NCI-H82 (cell line): ENCODE measurements around the gene C10orf90.

Source experiments
- DNase-seq: peaks from one replicate; lab custom pipeline; 2025; lab: John Stamatoyannopoulos, UW

The C10orf90 gene

DNA sequence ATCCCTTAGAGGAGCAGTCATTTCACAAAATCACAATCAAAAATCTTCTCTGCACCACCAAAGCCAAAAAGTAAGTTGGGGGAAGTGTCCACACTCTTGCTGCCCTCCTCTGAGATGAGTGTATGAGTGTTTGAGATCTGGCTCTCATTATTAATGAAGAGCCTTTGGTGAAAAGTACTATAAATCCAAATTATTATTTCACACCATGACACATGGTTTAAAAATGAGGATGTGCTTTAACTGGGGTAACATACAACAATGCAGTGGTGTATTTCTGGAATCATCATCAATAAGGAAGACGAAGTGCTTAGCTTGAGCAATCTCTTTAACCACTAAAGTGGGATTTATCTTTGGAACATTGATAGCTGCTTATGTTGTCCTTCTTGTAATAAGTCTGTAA is 168.1 kb downstream of the C10orf90 start:
- DNase-seq, result no peak

- DNase-seq, result no peak
These were observed 168.7 kb downstream of the C10orf90 start for GRCh38 chr10:126501828-126502227.

- DNase-seq, result no peak
These were observed 169.6 kb downstream of the C10orf90 start for GRCh38 chr10:126500866-126501265.

GRCh38 chr10:126500185-126500584 is 170.3 kb downstream of the C10orf90 start:
- no peak for DNase-seq

DNA sequence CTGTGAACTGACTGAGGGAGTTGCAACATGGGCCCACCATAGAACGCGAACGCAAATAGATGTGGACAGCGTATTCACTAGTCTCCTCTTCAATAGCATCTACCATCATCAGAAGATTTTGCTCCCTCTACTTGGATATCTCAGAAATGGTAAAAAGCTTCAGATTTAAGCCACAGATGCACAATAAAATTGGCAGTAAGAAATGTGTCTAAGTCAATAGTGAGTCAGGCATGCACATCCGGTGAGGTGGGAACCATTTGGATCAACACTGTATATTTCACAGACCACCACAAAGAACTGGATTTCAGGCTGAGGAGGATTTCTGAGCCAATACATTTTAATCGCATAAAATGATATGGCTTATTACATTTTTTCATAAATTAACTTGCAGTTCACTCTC is 170.7 kb downstream of the C10orf90 start:
- DNase-seq, result no peak

DNA sequence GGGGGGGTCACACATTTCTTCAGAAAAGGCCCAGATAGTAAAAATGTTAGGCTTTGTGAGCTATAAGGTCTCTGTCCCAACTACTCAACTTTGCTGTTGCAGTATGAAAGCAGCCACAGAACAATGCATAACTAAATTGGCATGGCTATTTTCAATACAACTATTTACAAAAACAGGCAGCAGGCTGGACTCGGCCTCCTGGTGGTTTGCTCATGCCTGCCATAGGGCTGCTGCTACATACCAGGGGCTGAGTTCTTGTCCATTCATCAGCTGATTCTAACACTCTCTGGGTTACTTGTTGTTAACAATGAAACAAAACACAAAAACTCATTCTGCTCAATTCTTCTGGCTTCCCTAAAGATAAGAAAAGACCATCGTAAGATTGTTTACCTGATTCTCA is 172.8 kb downstream of the C10orf90 start:
- DNase-seq, result no peak

GRCh38 chr10:126496771-126497545 is 173.5 kb downstream of the C10orf90 start:
- DNase-seq, result no peak

GRCh38 chr10:126491476-126491875 is 179.0 kb downstream of the C10orf90 start:
- no peak for DNase-seq

DNA sequence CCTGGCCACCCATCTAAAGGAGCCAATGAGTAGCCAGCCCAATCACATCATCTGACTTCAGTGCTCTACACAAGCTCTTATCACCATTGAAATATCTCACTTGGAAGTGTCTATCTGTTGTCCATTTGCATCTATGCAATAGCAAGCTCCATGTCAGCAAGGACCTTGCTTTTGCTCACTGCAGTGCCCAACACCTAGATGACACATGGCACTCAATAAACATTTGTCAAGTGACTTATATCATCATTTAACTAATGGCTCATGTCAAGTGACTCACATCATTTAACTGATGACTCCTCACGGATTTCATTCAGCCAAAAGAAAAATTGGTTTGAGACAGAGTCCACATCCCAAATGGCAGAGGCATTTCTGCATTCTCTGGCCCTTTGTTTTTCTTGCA is 189.3 kb downstream of the C10orf90 start:
- no peak for DNase-seq

DNA sequence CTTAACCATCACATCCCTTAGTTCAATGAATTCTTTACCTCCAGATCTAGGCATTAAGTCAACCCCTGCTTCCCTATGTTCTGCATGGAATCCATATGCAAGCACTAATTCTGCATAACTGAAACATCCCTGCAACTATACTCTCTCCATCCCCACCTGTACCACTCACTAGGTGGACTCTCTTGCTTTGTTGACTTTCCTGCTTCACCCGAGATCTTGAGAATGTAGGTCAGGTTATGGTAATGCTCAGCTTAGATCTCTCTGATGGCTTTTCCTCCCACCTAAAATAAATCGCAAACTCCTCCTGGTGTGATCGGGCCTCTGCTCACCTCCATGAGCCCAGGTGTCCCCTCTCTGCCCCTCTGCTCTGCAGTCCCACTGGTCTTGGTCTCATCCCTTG is 189.8 kb downstream of the C10orf90 start:
- no peak for DNase-seq

- DNase-seq, result no peak
These were observed 191.1 kb downstream of the C10orf90 start for GRCh38 chr10:126479280-126479895.

- DNase-seq, result no peak
These were observed 191.9 kb downstream of the C10orf90 start for GRCh38 chr10:126478546-126478945.

DNA sequence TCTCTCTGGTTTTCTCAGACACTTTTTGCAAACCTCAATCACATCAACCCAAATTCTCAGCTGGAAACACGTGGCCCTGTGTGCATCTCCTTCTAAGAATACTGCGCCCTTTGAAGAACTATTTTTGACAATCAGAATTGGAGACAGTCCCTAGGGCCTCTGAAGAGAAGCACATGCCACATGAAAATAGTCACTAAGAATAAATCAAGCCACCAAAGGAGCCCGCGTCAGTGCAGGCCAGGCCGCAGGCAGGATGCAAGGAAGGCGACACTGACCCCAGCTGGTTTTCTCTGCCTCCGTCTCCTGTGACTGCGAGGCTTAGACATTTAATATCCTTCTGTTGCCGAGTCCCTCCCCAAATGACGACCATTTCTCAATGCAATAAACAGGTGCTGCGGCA is 194.2 kb downstream of the C10orf90 start:
- DNase-seq, result peak; percentile 49

- no peak for DNase-seq
These were observed 195.3 kb downstream of the C10orf90 start for GRCh38 chr10:126475074-126475691.

DNA sequence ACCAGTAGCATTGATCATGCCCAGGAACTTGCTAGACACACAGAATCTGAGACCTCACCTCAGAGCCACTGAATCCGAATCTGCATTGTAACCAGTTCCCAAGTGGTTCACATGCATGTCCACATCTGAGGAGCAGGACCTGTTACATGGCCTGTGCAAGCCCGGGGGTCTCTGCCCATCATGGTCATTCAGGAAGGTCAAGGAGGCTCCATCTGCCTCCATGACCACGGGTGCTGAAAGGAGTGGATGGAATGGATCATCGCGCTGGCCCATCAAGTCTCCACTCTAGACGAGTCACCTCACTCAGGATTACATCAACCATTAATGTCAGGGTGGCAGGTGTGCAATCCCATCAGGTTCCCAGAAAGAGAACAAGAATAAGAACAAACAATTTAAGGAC is 196.5 kb downstream of the C10orf90 start:
- DNase-seq, result no peak

DNA sequence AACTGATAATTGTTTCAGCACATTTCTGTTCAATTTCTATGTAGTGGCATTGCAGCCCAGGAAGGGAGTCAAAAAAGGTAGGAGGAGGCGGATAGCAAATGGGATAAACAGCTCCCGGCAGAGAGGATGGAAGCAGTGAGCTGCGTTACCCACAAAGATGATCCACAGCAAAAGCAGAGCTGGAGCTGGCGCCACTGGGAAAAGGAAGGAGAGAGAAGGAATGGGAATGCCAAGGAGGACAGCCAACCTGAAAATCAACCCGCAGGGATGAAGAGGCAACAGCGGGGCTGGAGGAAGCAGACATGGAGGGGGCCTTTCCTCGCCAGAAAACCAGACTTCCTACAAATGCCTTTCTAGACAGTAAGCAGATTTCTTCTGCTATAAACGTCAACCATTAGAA is 199.5 kb downstream of the C10orf90 start:
- no peak for DNase-seq

GRCh38 chr10:126469692-126470091 is 200.8 kb downstream of the C10orf90 start:
- DNase-seq, result no peak

- DNase-seq, result no peak
These were observed 201.4 kb downstream of the C10orf90 start for GRCh38 chr10:126468876-126469643.

DNA sequence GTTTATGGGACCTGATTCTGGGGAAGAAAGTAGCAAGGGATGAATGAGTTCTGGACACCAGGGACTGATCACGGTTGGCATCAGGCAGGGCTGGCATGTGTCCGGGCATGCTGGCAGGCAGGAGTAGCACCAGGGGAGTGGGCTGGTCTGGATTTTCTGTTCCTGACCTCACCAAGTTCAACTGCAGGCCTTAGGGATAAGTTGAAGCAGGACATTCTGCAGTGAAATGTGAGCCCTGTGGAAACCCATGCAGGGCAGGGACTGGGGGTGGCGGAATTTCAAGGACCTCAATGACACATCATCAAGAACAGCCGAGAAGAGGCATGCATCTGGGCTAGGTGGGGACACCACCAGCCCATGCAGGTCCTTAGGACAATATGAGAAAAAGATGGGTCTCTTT is 202.0 kb downstream of the C10orf90 start:
- no peak for DNase-seq

GRCh38 chr10:126465771-126466170 is 204.7 kb downstream of the C10orf90 start:
- DNase-seq, result no peak

DNA sequence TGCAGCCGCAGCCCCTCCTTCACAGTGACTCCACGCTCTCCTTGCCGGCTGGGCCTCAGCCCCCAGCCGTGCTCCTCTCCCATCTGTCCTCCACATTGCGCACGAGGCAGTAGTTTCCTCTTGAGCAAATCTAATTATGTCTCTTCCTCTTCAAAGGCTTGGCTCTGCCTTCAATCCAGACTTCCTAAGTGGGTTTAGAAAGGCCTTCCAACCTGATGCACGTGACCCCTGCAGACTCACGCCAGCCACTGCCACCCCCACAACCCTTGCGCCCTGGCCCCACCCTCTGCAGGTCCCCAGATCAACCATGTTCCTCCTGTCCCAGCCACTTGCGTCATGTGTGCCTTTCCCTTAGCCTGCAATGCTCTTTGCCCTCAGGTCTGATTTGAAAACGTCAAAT is 207.2 kb downstream of the C10orf90 start:
- peak; percentile 92 for DNase-seq

DNA sequence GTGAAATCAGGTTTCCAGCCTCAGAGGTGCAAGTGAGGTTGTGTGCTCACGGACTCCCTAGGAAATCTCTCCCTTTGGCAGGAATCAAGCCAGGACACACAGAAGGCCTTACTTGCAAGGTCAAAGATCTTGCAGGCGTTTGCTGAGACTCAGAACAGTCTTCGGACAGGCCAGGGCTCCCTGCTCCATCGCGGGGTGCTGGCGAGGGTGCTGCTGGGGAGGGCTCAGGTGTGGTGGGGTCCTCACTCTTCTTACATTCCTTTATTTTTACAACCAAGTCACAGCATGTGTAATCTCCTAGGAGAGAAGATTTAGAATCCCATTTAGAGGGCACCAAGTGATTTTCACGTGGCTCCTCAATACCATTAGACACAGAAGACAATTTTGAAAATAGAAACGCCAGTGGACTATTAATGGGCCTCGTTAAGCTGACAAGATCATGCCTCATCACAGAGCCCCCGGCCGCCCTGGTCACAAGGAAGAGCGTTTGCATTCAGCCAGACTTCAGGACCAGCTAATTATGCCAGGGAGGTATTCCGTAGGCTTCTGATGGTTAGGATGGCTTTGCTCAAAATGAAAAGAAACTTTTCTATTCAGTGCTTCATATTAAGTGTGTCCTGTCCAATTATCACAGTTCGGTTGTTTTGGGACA is 209.1 kb downstream of the C10orf90 start:
- no peak for DNase-seq
